Liver (tissue), 9 donors: Measurements from ENCODE around the gene MEGF11. TPM values are rescaled to one million over a fixed set of nuclear protein-coding genes. Genes with fewer than 3 reads are reported as not detected.

Experiments
- DNase-seq: peaks from one replicate; pipeline ENCODE4 v3.0.0-alpha.2; 2017; ENCODE audit warnings: low spot score
- H3K27ac ChIP-seq, 2 donors: one replicate each; pipeline ENCODE4 v1.7.0; 2013; ENCODE audit warnings: inconsistent platforms in 2 of 2, low read length in 2 of 2, control low read depth in 1 of 2, low read depth in 1 of 2, mild to moderate bottlenecking in 1 of 2
- H3K27me3 ChIP-seq, 4 donors: one replicate each; pipeline versions ENCODE4 v1.6.1 to v1.7.0; 2013; ENCODE audit warnings: low read length in 3 of 4, inconsistent platforms in 1 of 4, mild to moderate bottlenecking in 1 of 4, moderate library complexity in 1 of 4; ENCODE audit not compliant: control insufficient read depth in 4 of 4, insufficient read depth in 4 of 4
- H3K36me3 ChIP-seq, 4 donors: one replicate each; pipeline versions ENCODE4 v1.6.1 to v1.7.0; 2013; ENCODE audit warnings: low read length in 3 of 4, mild to moderate bottlenecking in 3 of 4, low read depth in 1 of 4, moderate library complexity in 1 of 4; ENCODE audit not compliant: control insufficient read depth in 4 of 4, insufficient read depth in 3 of 4
- H3K4me1 ChIP-seq, 4 donors: one replicate each; pipeline versions ENCODE4 v1.6.1 to v1.7.0; 2013; ENCODE audit warnings: low read length in 3 of 4, mild to moderate bottlenecking in 3 of 4, moderate library complexity in 1 of 4; ENCODE audit not compliant: control insufficient read depth in 4 of 4, insufficient read depth in 4 of 4
- H3K4me3 ChIP-seq, 3 donors: one replicate each; pipeline versions ENCODE4 v1.6.1 to v1.7.0; 2013; ENCODE audit warnings: low read length in 3 of 3, control low read depth in 1 of 3, low read depth in 1 of 3, mild to moderate bottlenecking in 1 of 3
- H3K9ac ChIP-seq, 2 donors: one replicate each; pipeline ENCODE4 v1.7.0; 2013; ENCODE audit warnings: low read length in 2 of 2, mild to moderate bottlenecking in 2 of 2, moderate library complexity in 2 of 2, control low read depth in 1 of 2, low read depth in 1 of 2
- H3K9me3 ChIP-seq, 4 donors: one replicate each; pipeline versions ENCODE4 v1.6.1 to v1.7.0; 2013; ENCODE audit warnings: low read length in 3 of 4; ENCODE audit not compliant: control insufficient read depth in 4 of 4
- EGR1 ChIP-seq, 2 donors: IDR thresholded peaks; 2 replicates each; pipeline ENCODE4 v1.6.1; 2016 to 2018; ENCODE audit warnings: antibody characterized with exemption in 2 of 2, low read depth in 2 of 2
- FOXA1 ChIP-seq: IDR thresholded peaks from 2 replicates; pipeline ENCODE4 v1.6.1; 2016; ENCODE audit warnings: antibody characterized with exemption
- FOXA2 ChIP-seq: IDR thresholded peaks from 2 replicates; pipeline ENCODE4 v1.6.1; 2016; ENCODE audit warnings: antibody characterized with exemption
- GABPA ChIP-seq, 2 donors: IDR thresholded peaks in 1 of 2; conservative IDR thresholded peaks in 1 of 2; 2 replicates each; pipeline ENCODE4 v1.6.1; 2016; ENCODE audit warnings: antibody characterized with exemption in 2 of 2, mild to moderate bottlenecking in 1 of 2, moderate library complexity in 1 of 2
- HNF4A ChIP-seq, 2 donors: conservative IDR thresholded peaks; 2 replicates each; pipeline ENCODE4 v1.6.1; 2016; ENCODE audit warnings: antibody characterized with exemption in 2 of 2, mild to moderate bottlenecking in 2 of 2
- HNF4G ChIP-seq: IDR thresholded peaks from 2 replicates; pipeline ENCODE4 v1.6.1; 2016; ENCODE audit warnings: antibody characterized with exemption
- JUND ChIP-seq, 2 donors: IDR thresholded peaks; 2 replicates each; pipeline ENCODE4 v1.6.1; 2016; ENCODE audit warnings: antibody characterized with exemption in 2 of 2
- NR2F2 ChIP-seq: IDR thresholded peaks from 2 replicates; pipeline ENCODE4 v1.6.1; 2016; ENCODE audit warnings: antibody characterized with exemption
- RAD21 ChIP-seq, 2 donors: IDR thresholded peaks; 2 replicates each; pipeline ENCODE4 v1.6.1; 2016; ENCODE audit warnings: antibody characterized with exemption in 2 of 2, mild to moderate bottlenecking in 2 of 2
- SP1 ChIP-seq: IDR thresholded peaks from 2 replicates; pipeline ENCODE4 v1.6.1; 2018; ENCODE audit warnings: antibody characterized with exemption, mild to moderate bottlenecking
- TAF1 ChIP-seq: conservative IDR thresholded peaks from 2 replicates; pipeline ENCODE4 v1.6.1; 2016; ENCODE audit warnings: antibody characterized with exemption, mild to moderate bottlenecking
- YY1 ChIP-seq: IDR thresholded peaks from 2 replicates; pipeline ENCODE4 v1.6.1; 2016; ENCODE audit warnings: antibody characterized with exemption, mild to moderate bottlenecking
- WGBS: extraction: QIAGEN DNeasy Blood & Tissue Kit; methylation state at CpG from one replicate; pipeline ENCODE4 v1.1.7; 2013; 5-methylcytosine and 5-hydroxymethylcytosine counted together
- polyA plus RNA-seq, 2 donors: library from polyadenylated mRNA; stranded (reverse) in 1 of 2; unstranded in 1 of 2; fragments of 200-250 nt in 1 of 2; fragments of >200 nt in 1 of 2; fragmentation: Nextera tagmentation in 1 of 2; extraction: Ambion mirVana in 1 of 2; gene quantifications; one replicate each; pipeline versions ENCODE4 v1.2.1 to v1.2.3, GENCODE V29; 2013 to 2015
- total RNA-seq, 2 donors: library from RNA; depleted of rRNA; stranded (reverse); fragments of >200 nt; gene quantifications; one replicate each; pipeline ENCODE4 v1.2.3, GENCODE V29; 2014
- TF ChIP-seq, protein P1 (sequence below): IDR thresholded peaks from 2 replicates; pipeline ENCODE4 v1.6.1; 2016; ENCODE audit warnings: antibody characterized with exemption
- TF ChIP-seq, protein P2 (sequence below): IDR thresholded peaks from 2 replicates; pipeline ENCODE4 v1.6.1; 2016; ENCODE audit warnings: antibody characterized with exemption, mild to moderate bottlenecking
- TF ChIP-seq, protein P3 (sequence below): fragments of 150-350 bp; IDR thresholded peaks from 2 replicates; pipeline ENCODE4 v1.5.1; 2017; ENCODE audit warnings: improper control_type of control experiment, low read depth, low read length; ENCODE audit not compliant: missing input control
- TF ChIP-seq, protein P4 (sequence below): IDR thresholded peaks from 2 replicates; pipeline ENCODE4 v1.6.1; 2016; ENCODE audit warnings: antibody characterized with exemption
- donor health status: healthy.
- donor health status: healthy.
- donor health status: healthy.
- donor health status: healthy.
- donor health status: healthy.

Gene MEGF11
- total and polyA plus RNA-seq, 4 donors = under 0.01 to 0.51 (median 0.03) TPM; not detected in 1

DNA sequence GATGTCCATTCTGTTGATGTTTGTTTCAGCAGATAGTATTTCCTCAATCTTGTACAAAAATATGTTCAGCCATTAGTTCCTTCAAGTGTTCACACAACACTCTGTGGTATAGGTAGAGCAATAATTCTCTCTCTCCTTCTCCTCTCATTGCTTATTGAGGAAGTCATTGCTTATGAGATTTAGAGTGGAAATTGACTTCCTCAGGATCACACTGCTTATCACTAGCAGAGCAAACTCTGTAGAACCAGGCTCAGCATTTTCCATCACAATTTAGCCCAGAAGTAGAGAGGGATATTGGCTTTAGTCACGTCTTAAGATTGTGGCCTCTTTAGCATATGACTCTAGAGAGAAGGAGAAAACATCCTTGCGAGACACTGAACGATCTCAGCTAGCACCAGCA lies 353.1 kb downstream of the MEGF11 start:
- no peaks in the 10 kb centered on the region for H3K4me1 ChIP-seq
- no peak overlapping the region for H3K9ac ChIP-seq
- peaks cover 0 to 16% (median 10%) of the 10 kb centered on the region in 4 donors for H3K36me3 ChIP-seq
- 92% methylated on average over 3 of the region's 3 CpGs for WGBS
- no peak overlapping the region for H3K4me3 ChIP-seq
- no peaks in the 10 kb centered on the region for H3K9me3 ChIP-seq
- H3K27ac ChIP-seq = no peak overlapping the region
- TF ChIP-seq TAF1 = no peak
- no peaks in the 10 kb centered on the region for H3K27me3 ChIP-seq
- DNase-seq = no peak

DNA sequence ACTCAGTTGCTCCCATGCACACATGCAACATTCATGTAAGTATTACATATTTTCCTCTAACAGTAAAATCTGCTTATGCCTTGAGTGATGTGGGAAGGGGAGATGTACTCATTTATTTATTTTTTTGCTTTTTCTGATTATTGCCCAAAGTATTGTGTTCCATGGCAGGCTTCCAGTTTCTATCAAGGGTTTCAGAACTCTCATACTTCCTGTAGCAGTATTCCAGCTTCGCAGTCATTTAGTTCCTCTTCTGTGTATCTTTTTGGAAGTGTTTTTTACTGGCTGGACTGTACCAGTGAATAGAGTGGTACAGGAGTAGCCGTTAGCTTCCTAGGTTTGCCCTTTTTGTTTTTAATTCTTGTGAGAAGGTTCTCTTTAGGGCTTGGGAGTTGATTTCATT lies 357.3 kb downstream of the MEGF11 start:
- Histone ChIP-seq H3K27me3 (no peaks in the 10 kb centered on the region), H3K9me3 (no peaks in the 10 kb centered on the region), H3K36me3 (peaks cover 0 to 18% (median 6%) of the 10 kb centered on the region in 4 donors), H3K27ac (no peak overlapping the region), H3K4me3 (no peak overlapping the region), H3K9ac (no peak overlapping the region), H3K4me1 (no peaks in the 10 kb centered on the region)
- no peak for TF ChIP-seq SP1
- TF ChIP-seq HNF4A (conservative IDR thresholded peaks at IDR 0.05) = no peak
- no peak for TF ChIP-seq HNF4G
- no peak for TF ChIP-seq NR2F2
- TF ChIP-seq TAF1 = no peak
- no peak for TF ChIP-seq JUND (IDR thresholded peaks at IDR 0.05)
- TF ChIP-seq, protein P1, sequence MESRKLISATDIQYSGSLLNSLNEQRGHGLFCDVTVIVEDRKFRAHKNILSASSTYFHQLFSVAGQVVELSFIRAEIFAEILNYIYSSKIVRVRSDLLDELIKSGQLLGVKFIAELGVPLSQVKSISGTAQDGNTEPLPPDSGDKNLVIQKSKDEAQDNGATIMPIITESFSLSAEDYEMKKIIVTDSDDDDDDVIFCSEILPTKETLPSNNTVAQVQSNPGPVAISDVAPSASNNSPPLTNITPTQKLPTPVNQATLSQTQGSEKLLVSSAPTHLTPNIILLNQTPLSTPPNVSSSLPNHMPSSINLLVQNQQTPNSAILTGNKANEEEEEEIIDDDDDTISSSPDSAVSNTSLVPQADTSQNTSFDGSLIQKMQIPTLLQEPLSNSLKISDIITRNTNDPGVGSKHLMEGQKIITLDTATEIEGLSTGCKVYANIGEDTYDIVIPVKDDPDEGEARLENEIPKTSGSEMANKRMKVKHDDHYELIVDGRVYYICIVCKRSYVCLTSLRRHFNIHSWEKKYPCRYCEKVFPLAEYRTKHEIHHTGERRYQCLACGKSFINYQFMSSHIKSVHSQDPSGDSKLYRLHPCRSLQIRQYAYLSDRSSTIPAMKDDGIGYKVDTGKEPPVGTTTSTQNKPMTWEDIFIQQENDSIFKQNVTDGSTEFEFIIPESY = no peak
- no peak for TF ChIP-seq RAD21 (IDR thresholded peaks at IDR 0.05)
- TF ChIP-seq FOXA1 = no peak
- TF ChIP-seq, protein P2, sequence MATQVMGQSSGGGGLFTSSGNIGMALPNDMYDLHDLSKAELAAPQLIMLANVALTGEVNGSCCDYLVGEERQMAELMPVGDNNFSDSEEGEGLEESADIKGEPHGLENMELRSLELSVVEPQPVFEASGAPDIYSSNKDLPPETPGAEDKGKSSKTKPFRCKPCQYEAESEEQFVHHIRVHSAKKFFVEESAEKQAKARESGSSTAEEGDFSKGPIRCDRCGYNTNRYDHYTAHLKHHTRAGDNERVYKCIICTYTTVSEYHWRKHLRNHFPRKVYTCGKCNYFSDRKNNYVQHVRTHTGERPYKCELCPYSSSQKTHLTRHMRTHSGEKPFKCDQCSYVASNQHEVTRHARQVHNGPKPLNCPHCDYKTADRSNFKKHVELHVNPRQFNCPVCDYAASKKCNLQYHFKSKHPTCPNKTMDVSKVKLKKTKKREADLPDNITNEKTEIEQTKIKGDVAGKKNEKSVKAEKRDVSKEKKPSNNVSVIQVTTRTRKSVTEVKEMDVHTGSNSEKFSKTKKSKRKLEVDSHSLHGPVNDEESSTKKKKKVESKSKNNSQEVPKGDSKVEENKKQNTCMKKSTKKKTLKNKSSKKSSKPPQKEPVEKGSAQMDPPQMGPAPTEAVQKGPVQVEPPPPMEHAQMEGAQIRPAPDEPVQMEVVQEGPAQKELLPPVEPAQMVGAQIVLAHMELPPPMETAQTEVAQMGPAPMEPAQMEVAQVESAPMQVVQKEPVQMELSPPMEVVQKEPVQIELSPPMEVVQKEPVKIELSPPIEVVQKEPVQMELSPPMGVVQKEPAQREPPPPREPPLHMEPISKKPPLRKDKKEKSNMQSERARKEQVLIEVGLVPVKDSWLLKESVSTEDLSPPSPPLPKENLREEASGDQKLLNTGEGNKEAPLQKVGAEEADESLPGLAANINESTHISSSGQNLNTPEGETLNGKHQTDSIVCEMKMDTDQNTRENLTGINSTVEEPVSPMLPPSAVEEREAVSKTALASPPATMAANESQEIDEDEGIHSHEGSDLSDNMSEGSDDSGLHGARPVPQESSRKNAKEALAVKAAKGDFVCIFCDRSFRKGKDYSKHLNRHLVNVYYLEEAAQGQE = no peak
- no peak for TF ChIP-seq YY1
- TF ChIP-seq EGR1 (IDR thresholded peaks at IDR 0.05; ENCODE audit: low read depth in 2 of 2) = no peak
- no peak for TF ChIP-seq FOXA2
- WGBS = 77% methylated on average over 2 of the region's 2 CpGs
- no peak for DNase-seq

DNA sequence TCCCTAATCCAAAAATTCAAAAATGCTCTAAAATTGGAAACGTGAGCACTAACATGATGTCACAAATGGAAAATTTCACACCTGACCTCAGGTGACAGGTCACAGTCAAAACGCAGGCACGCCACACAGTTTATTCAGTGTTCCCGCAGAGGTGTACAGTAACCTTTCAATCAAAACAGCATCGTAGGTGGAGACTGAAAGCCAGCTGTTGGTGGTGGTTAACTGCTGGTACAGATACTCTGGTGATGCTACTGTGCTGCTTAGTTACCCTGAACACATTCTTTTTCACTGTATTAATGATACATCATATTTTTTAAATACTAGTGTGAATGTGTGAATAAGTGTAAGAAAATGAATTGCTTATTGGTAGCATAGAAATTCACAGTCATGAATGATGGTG lies 360.5 kb downstream of the MEGF11 start:
- no peak for DNase-seq
- Histone ChIP-seq H3K9me3 (no peaks in the 10 kb centered on the region), H3K36me3 (peaks cover 0 to 21% (median 6%) of the 10 kb centered on the region in 4 donors), H3K4me3 (no peak overlapping the region), H3K27me3 (no peaks in the 10 kb centered on the region), H3K4me1 (no peaks in the 10 kb centered on the region), H3K9ac (no peak overlapping the region), H3K27ac (no peak overlapping the region)
- TF ChIP-seq, protein P3, sequence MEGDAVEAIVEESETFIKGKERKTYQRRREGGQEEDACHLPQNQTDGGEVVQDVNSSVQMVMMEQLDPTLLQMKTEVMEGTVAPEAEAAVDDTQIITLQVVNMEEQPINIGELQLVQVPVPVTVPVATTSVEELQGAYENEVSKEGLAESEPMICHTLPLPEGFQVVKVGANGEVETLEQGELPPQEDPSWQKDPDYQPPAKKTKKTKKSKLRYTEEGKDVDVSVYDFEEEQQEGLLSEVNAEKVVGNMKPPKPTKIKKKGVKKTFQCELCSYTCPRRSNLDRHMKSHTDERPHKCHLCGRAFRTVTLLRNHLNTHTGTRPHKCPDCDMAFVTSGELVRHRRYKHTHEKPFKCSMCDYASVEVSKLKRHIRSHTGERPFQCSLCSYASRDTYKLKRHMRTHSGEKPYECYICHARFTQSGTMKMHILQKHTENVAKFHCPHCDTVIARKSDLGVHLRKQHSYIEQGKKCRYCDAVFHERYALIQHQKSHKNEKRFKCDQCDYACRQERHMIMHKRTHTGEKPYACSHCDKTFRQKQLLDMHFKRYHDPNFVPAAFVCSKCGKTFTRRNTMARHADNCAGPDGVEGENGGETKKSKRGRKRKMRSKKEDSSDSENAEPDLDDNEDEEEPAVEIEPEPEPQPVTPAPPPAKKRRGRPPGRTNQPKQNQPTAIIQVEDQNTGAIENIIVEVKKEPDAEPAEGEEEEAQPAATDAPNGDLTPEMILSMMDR = no peak
- TF ChIP-seq EGR1 (IDR thresholded peaks at IDR 0.05; ENCODE audit: low read depth in 2 of 2) (no peak), GABPA (IDR thresholded peaks at IDR 0.05 in 1 of 2, conservative IDR thresholded peaks at IDR 0.05 in 1 of 2) (no peak), YY1 (no peak), TAF1 (no peak)
- TF ChIP-seq, protein P4, sequence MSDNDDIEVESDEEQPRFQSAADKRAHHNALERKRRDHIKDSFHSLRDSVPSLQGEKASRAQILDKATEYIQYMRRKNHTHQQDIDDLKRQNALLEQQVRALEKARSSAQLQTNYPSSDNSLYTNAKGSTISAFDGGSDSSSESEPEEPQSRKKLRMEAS = no peak
- WGBS = 95% methylated on average over 5 of the region's 5 CpGs
